Trophoblast cell (in vitro differentiated cells and primary cell): Measurements from ENCODE around the gene CFAP90.

Experiments used
- DNase-seq, 2 donors: peaks; one replicate each; pipeline ENCODE4 v3.0.0-alpha.2; 2016
- H2AFZ ChIP-seq: 2 replicates; pipeline ENCODE4 v1.6.1; 2013; ENCODE audit warnings: low read length, moderate library complexity, mild to moderate bottlenecking; ENCODE audit not compliant: insufficient read depth, poor library complexity
- H2AK5ac ChIP-seq: 2 replicates; pipeline ENCODE4 v1.6.1; 2013; ENCODE audit warnings: mild to moderate bottlenecking, low read length
- H2BK120ac ChIP-seq: 2 replicates; pipeline ENCODE4 v1.6.1; 2013; ENCODE audit warnings: low read length, mild to moderate bottlenecking, moderate library complexity; ENCODE audit not compliant: insufficient read depth, poor library complexity
- H2BK12ac ChIP-seq: 2 replicates; pipeline ENCODE4 v1.6.1; 2013; ENCODE audit warnings: mild to moderate bottlenecking, low read length, moderate library complexity
- H2BK5ac ChIP-seq: 2 replicates; pipeline ENCODE4 v1.6.1; 2013; ENCODE audit warnings: low read length, low read depth, moderate library complexity, mild to moderate bottlenecking; ENCODE audit not compliant: poor library complexity
- H3K14ac ChIP-seq: 2 replicates; pipeline ENCODE4 v1.6.1; 2013; ENCODE audit warnings: mild to moderate bottlenecking, low read length
- H3K18ac ChIP-seq: 2 replicates; pipeline ENCODE4 v1.6.1; 2013; ENCODE audit warnings: mild to moderate bottlenecking, low read length
- H3K23ac ChIP-seq: 2 replicates; pipeline ENCODE4 v1.6.1; 2013; ENCODE audit warnings: low read length
- H3K27ac ChIP-seq: 2 replicates; pipeline ENCODE4 v1.5.1; 2013; ENCODE audit warnings: low read depth, mild to moderate bottlenecking, inconsistent platforms, low read length, moderate library complexity
- H3K27me3 ChIP-seq: 2 replicates; pipeline ENCODE4 v1.6.1; 2013; ENCODE audit warnings: inconsistent platforms, mild to moderate bottlenecking, low read length, moderate library complexity; ENCODE audit not compliant: insufficient read depth
- H3K36me3 ChIP-seq, 2 experiments: 1 replicate in 1 of 2; 2 replicates in 1 of 2; pipeline ENCODE4 v1.6.1; 2013; ENCODE audit warnings: low read length in 2 of 2, mild to moderate bottlenecking in 2 of 2, moderate library complexity in 1 of 2; ENCODE audit not compliant: insufficient read depth in 2 of 2, control insufficient read depth in 1 of 2
- H3K4ac ChIP-seq: 2 replicates; pipeline ENCODE4 v1.6.1; 2013; ENCODE audit warnings: low read depth, mild to moderate bottlenecking, low read length, moderate library complexity
- H3K4me1 ChIP-seq, 2 experiments: 1 replicate in 1 of 2; 2 replicates in 1 of 2; pipeline ENCODE4 v1.6.1; 2013; ENCODE audit warnings: low read length in 2 of 2, mild to moderate bottlenecking in 2 of 2, moderate library complexity in 1 of 2; ENCODE audit not compliant: insufficient read depth in 2 of 2, control insufficient read depth in 1 of 2
- H3K4me2 ChIP-seq: 2 replicates; pipeline ENCODE4 v1.6.1; 2013; ENCODE audit warnings: inconsistent platforms, mild to moderate bottlenecking, low read length, moderate library complexity
- H3K4me3 ChIP-seq: 2 replicates; pipeline ENCODE4 v1.5.1; 2013; ENCODE audit warnings: mild to moderate bottlenecking, low read depth, low read length, inconsistent platforms
- H3K79me1 ChIP-seq: one replicate; pipeline ENCODE4 v1.6.1; 2013; ENCODE audit warnings: low read length
- H3K79me2 ChIP-seq: 2 replicates; pipeline ENCODE4 v1.6.1; 2013; ENCODE audit warnings: low read length, mild to moderate bottlenecking; ENCODE audit not compliant: control insufficient read depth, insufficient read depth, poor library complexity
- H3K9ac ChIP-seq: 2 replicates; pipeline ENCODE4 v1.6.1; 2013; ENCODE audit warnings: mild to moderate bottlenecking, low read length
- H3K9me3 ChIP-seq: 2 replicates; pipeline ENCODE4 v1.6.1; 2013; ENCODE audit warnings: low read depth, mild to moderate bottlenecking, control low read depth, inconsistent platforms, low read length; ENCODE audit not compliant: insufficient read depth
- H4K12ac ChIP-seq: 2 replicates; pipeline ENCODE4 v1.6.1; 2013; ENCODE audit warnings: low read depth, mild to moderate bottlenecking, low read length, moderate library complexity
- H4K8ac ChIP-seq: 2 replicates; pipeline ENCODE4 v1.6.1; 2013; ENCODE audit warnings: low read depth, mild to moderate bottlenecking, low read length, moderate library complexity
- H4K91ac ChIP-seq: one replicate; pipeline ENCODE4 v1.6.1; 2013; ENCODE audit warnings: low read depth, mild to moderate bottlenecking, low read length, moderate library complexity
- WGBS: extraction: QIAGEN DNeasy Blood & Tissue Kit; methylation state at CpG from one replicate; pipeline ENCODE4 v1.1.7; 2013; ENCODE audit warnings: missing lambda C conversion rate; ENCODE audit not compliant: insufficient read length, insufficient coverage; ENCODE audit errors: extremely low coverage; 5-methylcytosine and 5-hydroxymethylcytosine counted together

The CFAP90 gene

GRCh38 chr5:7842531-7842930, 8.4 kb downstream of the CFAP90 start:
- Histone ChIP-seq H3K4ac (no peak overlapping the region), H2BK12ac (no peak overlapping the region), H4K8ac (no peak overlapping the region), H3K36me3 (no peaks in the 10 kb centered on the region), H3K4me3 (no peak overlapping the region), H3K14ac (no peak overlapping the region), H2AFZ (no peak overlapping the region), H4K91ac (no peak overlapping the region), H2BK5ac (no peak overlapping the region), H3K9me3 (no peaks in the 10 kb centered on the region), H2BK120ac (no peak overlapping the region), H3K18ac (no peak overlapping the region), H3K4me2 (no peak overlapping the region), H3K9ac (no peak overlapping the region), H3K27me3 (no peaks in the 10 kb centered on the region), H3K4me1 (no peaks in the 10 kb centered on the region), H3K23ac (no peak overlapping the region), H2AK5ac (no peak overlapping the region), H3K79me2 (no peaks in the 10 kb centered on the region), H4K12ac (no peak overlapping the region), H3K79me1 (no peaks in the 10 kb centered on the region), H3K27ac (no peak overlapping the region)
- DNase-seq: no peak
- no CpG with 5 or more reads among the region's 2 CpGs for WGBS

GRCh38 chr5:7837403-7837802, 13.5 kb downstream of the CFAP90 start:
- H2BK12ac ChIP-seq: no peak overlapping the region
- H3K18ac ChIP-seq: no peak overlapping the region
- no peak overlapping the region for H2AFZ ChIP-seq
- no peaks in the 10 kb centered on the region for H3K36me3 ChIP-seq
- H3K79me2 ChIP-seq: peaks cover 2% of the 10 kb centered on the region
- no peaks in the 10 kb centered on the region for H3K4me1 ChIP-seq
- no peak overlapping the region for H2BK120ac ChIP-seq
- H4K91ac ChIP-seq: no peak overlapping the region
- no peak overlapping the region for H3K27ac ChIP-seq
- no peaks in the 10 kb centered on the region for H3K79me1 ChIP-seq
- no peak overlapping the region for H3K23ac ChIP-seq
- H3K4me2 ChIP-seq: no peak overlapping the region
- no peak overlapping the region for H3K9ac ChIP-seq
- no peak overlapping the region for H3K4ac ChIP-seq
- H3K9me3 ChIP-seq: no peaks in the 10 kb centered on the region
- DNase-seq: no peak
- H3K14ac ChIP-seq: no peak overlapping the region
- no peaks in the 10 kb centered on the region for H3K27me3 ChIP-seq
- no peak overlapping the region for H3K4me3 ChIP-seq
- H4K12ac ChIP-seq: no peak overlapping the region
- H4K8ac ChIP-seq: no peak overlapping the region
- no CpG with 5 or more reads among the region's 3 CpGs for WGBS
- H2AK5ac ChIP-seq: no peak overlapping the region
- no peak overlapping the region for H2BK5ac ChIP-seq

- no peak overlapping the region for H4K91ac ChIP-seq
- H3K23ac ChIP-seq: no peak overlapping the region
- whole genome bisulfite sequencing: no CpG with 5 or more reads among the region's 4 CpGs
- H3K36me3 ChIP-seq: no peaks in the 10 kb centered on the region
- no peak overlapping the region for H3K18ac ChIP-seq
- H2BK120ac ChIP-seq: no peak overlapping the region
- no peak for DNase-seq
- H3K9me3 ChIP-seq: peaks cover 3% of the 10 kb centered on the region
- no peak overlapping the region for H3K9ac ChIP-seq
- H4K12ac ChIP-seq: no peak overlapping the region
- no peak overlapping the region for H2BK5ac ChIP-seq
- no peak overlapping the region for H3K27ac ChIP-seq
- H3K4me2 ChIP-seq: no peak overlapping the region
- H2BK12ac ChIP-seq: no peak overlapping the region
- no peak overlapping the region for H3K14ac ChIP-seq
- no peak overlapping the region for H3K4ac ChIP-seq
- H3K27me3 ChIP-seq: no peaks in the 10 kb centered on the region
- H3K4me1 ChIP-seq: no peaks in the 10 kb centered on the region
- H4K8ac ChIP-seq: no peak overlapping the region
- no peak overlapping the region for H3K4me3 ChIP-seq
- H2AFZ ChIP-seq: no peak overlapping the region
- no peaks in the 10 kb centered on the region for H3K79me1 ChIP-seq
- H2AK5ac ChIP-seq: no peak overlapping the region
- peaks cover 2% of the 10 kb centered on the region for H3K79me2 ChIP-seq
These were observed 16.0 kb downstream of the CFAP90 start for GRCh38 chr5:7834982-7835381.

GRCh38 chr5:7828269-7828668, 22.7 kb downstream of the CFAP90 start:
- no peak overlapping the region for H2AK5ac ChIP-seq
- H3K18ac ChIP-seq: no peak overlapping the region
- no peak overlapping the region for H2AFZ ChIP-seq
- no peak overlapping the region for H3K4ac ChIP-seq
- DNase-seq: no peak
- H2BK120ac ChIP-seq: no peak overlapping the region
- no peak overlapping the region for H4K12ac ChIP-seq
- no peaks in the 10 kb centered on the region for H3K36me3 ChIP-seq
- no peak overlapping the region for H4K8ac ChIP-seq
- no peaks in the 10 kb centered on the region for H3K4me1 ChIP-seq
- no peak overlapping the region for H3K14ac ChIP-seq
- no peak overlapping the region for H3K23ac ChIP-seq
- H2BK5ac ChIP-seq: no peak overlapping the region
- no peaks in the 10 kb centered on the region for H3K79me2 ChIP-seq
- H3K9me3 ChIP-seq: peaks cover 7% of the 10 kb centered on the region
- no peak overlapping the region for H3K9ac ChIP-seq
- no peaks in the 10 kb centered on the region for H3K79me1 ChIP-seq
- no peak overlapping the region for H3K27ac ChIP-seq
- no peaks in the 10 kb centered on the region for H3K27me3 ChIP-seq
- no peak overlapping the region for H2BK12ac ChIP-seq
- WGBS: no CpG with 5 or more reads among the region's 10 CpGs
- no peak overlapping the region for H3K4me2 ChIP-seq
- no peak overlapping the region for H3K4me3 ChIP-seq
- H4K91ac ChIP-seq: no peak overlapping the region
